Activated CD8-positive, alpha-beta T cell treated with anti-CD3 and anti-CD28 coated beads, Interleukin-2, amount 10 ng/mL, durations not matched to agents 7 days and 5 days (primary cell): ENCODE data around the gene CCR3. TPM values are rescaled to one million over a fixed set of nuclear protein-coding genes. Genes with fewer than 3 reads are reported as not detected.

Experiments
- ATAC-seq: fragments of 150-1000 bp; cut with Tn5 transposase; one replicate; pipeline ENCODE4 v1.10.0; 2021; ENCODE audit warnings: moderate library complexity
- CTCF ChIA-PET: fragments of 350-600 bp; sonication (Branson Sonifier 250); formaldehyde crosslinking; loops from one replicate; lab custom pipeline; 2021; ENCODE audit warnings: antibody characterized with exemption; lab: Charles Lee
- POLR2A ChIA-PET: fragments of 350-600 bp; sonication (Branson Sonifier 250); formaldehyde crosslinking; loops from one replicate; lab custom pipeline; 2021; ENCODE audit warnings: antibody characterized with exemption; lab: Charles Lee
- DNase-seq: peaks from one replicate; pipeline ENCODE4 v3.0.0-alpha.2; 2020
- H3K27ac Mint-ChIP-seq: one replicate; pipeline ENCODE4 v1.8.0; 2021; ENCODE audit warnings: mild to moderate bottlenecking, mixed read lengths
- H3K27me3 Mint-ChIP-seq: one replicate; pipeline ENCODE4 v1.8.0; 2021; ENCODE audit warnings: low read depth, mixed read lengths
- H3K36me3 Mint-ChIP-seq: one replicate; pipeline ENCODE4 v1.8.0; 2021; ENCODE audit warnings: low read depth, mixed read lengths
- H3K4me1 Mint-ChIP-seq: one replicate; pipeline ENCODE4 v1.8.0; 2021; ENCODE audit warnings: low read depth, mixed read lengths
- H3K4me3 Mint-ChIP-seq: one replicate; pipeline ENCODE4 v1.8.0; 2021; ENCODE audit warnings: mild to moderate bottlenecking, mixed read lengths
- H3K9me3 Mint-ChIP-seq: one replicate; pipeline ENCODE4 v1.8.0; 2022; ENCODE audit warnings: mixed read lengths; ENCODE audit not compliant: insufficient read depth
- total RNA-seq, 2 experiments: library from RNA; stranded (reverse); gene quantifications; one replicate each; pipeline ENCODE4 v1.2.3, GENCODE V29; 2021

The CCR3 gene
- total RNA-seq, 2 experiments from 2014 or later, result 0.34 to 0.37 TPM

GRCh38 chr3:46272028-46272451 lies 29.8 kb downstream of the CCR3 start:
- peaks cover 59% of the 10 kb centered on the region for H3K4me1 Mint-ChIP-seq
- H3K4me3 Mint-ChIP-seq, result no peak overlapping the region
- peaks cover 21% of the 10 kb centered on the region for H3K36me3 Mint-ChIP-seq
- ATAC-seq (no peak), DNase-seq (no peak)
- ChIA-PET CTCF (interaction anchor here (0.8 to 5.7 kb wide), 4 partner anchors 26 to 157 kb away, joined by 3 to 276 read pairs (median 3); partner anchors contain the start of gene CCR5), POLR2A (interaction anchor here (1.0 kb wide), 1 partner anchor 98 kb away, joined by 3 read pairs; no protein-coding TSS in a partner anchor)
- peaks cover 8% of the 10 kb centered on the region for H3K9me3 Mint-ChIP-seq
- H3K27me3 Mint-ChIP-seq, result peaks cover 3% of the 10 kb centered on the region
- no peak overlapping the region for H3K27ac Mint-ChIP-seq

- POLR2A ChIA-PET, result interaction anchor here (0.6 to 1.2 kb wide), 5 partner anchors 8 to 96 kb away, joined by 3 to 8 read pairs (median 5); partner anchors contain the start of gene CCR5
- DNase-seq, result peak; percentile 89
- Mint-ChIP-seq H3K9me3 (peaks cover 20% of the 10 kb centered on the region), H3K4me1 (peaks cover 64% of the 10 kb centered on the region), H3K4me3 (no peak overlapping the region), H3K27me3 (peaks cover 3% of the 10 kb centered on the region), H3K27ac (peak overlapping the region; percentile 85), H3K36me3 (peaks cover 36% of the 10 kb centered on the region)
- CTCF ChIA-PET, result interaction anchor here (0.6 to 5.7 kb wide), 41 partner anchors 10 to 337 kb away, joined by 3 to 276 read pairs (median 5); partner anchors contain the start of genes CCR1, CCR2, CCR5 and CCRL2
- peak; percentile 83 for ATAC-seq
Observed at GRCh38 chr3:46276497-46277099, 34.3 kb downstream of the CCR3 start.

- POLR2A ChIA-PET, result no interaction called here
- Mint-ChIP-seq H3K4me1 (peaks cover 68% of the 10 kb centered on the region), H3K27me3 (no peaks in the 10 kb centered on the region), H3K27ac (peak overlapping the region; percentile 85), H3K9me3 (peaks cover 20% of the 10 kb centered on the region), H3K36me3 (peaks cover 35% of the 10 kb centered on the region), H3K4me3 (no peak overlapping the region)
- no peak for DNase-seq
- CTCF ChIA-PET, result interaction anchor here (0.9 to 5.7 kb wide), 8 partner anchors 22 to 315 kb away, joined by 3 to 276 read pairs (median 24); partner anchors contain the start of gene CCR5
- no peak for ATAC-seq
Observed at GRCh38 chr3:46277476-46277875, 35.2 kb downstream of the CCR3 start.

GRCh38 chr3:46278816-46279672 lies 36.8 kb downstream of the CCR3 start:
- no peak for DNase-seq
- no peaks in the 10 kb centered on the region for H3K27me3 Mint-ChIP-seq
- ATAC-seq, result no peak
- peak overlapping the region; percentile 78 for H3K27ac Mint-ChIP-seq
- CTCF ChIA-PET, result interaction anchor here (1.0 to 4.9 kb wide), 9 partner anchors 10 to 99 kb away, joined by 3 to 95 read pairs (median 5); partner anchors contain the start of genes CCR1 and CCR5
- POLR2A ChIA-PET, result interaction anchor here (1.0 to 2.4 kb wide), 4 partner anchors 20 to 91 kb away, joined by 3 to 29 read pairs (median 3); partner anchors contain the start of gene CCR5
- peaks cover 28% of the 10 kb centered on the region for H3K36me3 Mint-ChIP-seq
- peak overlapping the region; percentile 13 for H3K4me3 Mint-ChIP-seq
- H3K9me3 Mint-ChIP-seq, result peaks cover 12% of the 10 kb centered on the region
- H3K4me1 Mint-ChIP-seq, result peaks cover 83% of the 10 kb centered on the region

GRCh38 chr3:46280105-46280797 lies 38.0 kb downstream of the CCR3 start:
- Mint-ChIP-seq H3K4me1 (peaks cover 91% of the 10 kb centered on the region), H3K36me3 (peaks cover 28% of the 10 kb centered on the region), H3K4me3 (peak overlapping the region; percentile 13), H3K27ac (peak overlapping the region; percentile 78), H3K9me3 (peaks cover 12% of the 10 kb centered on the region), H3K27me3 (no peaks in the 10 kb centered on the region)
- CTCF ChIA-PET, result interaction anchor here (0.7 to 4.9 kb wide), 14 partner anchors 11 to 204 kb away, joined by 3 to 95 read pairs (median 5); partner anchors contain the start of gene CCR5
- POLR2A ChIA-PET, result interaction anchor here (0.7 to 2.4 kb wide), 7 partner anchors 11 to 92 kb away, joined by 3 to 29 read pairs (median 3); partner anchors contain the start of gene CCR5
- peak; percentile 83 for DNase-seq
- ATAC-seq, result peak; percentile 55

- no peak overlapping the region for H3K4me3 Mint-ChIP-seq
- peak overlapping the region; percentile 82 for H3K27ac Mint-ChIP-seq
- POLR2A ChIA-PET, result interaction anchor here (1.2 kb wide), 1 partner anchor 18 kb away, joined by 3 read pairs; no protein-coding TSS in a partner anchor
- peaks cover 96% of the 10 kb centered on the region for H3K4me1 Mint-ChIP-seq
- H3K36me3 Mint-ChIP-seq, result peaks cover 31% of the 10 kb centered on the region
- ATAC-seq (no peak), DNase-seq (peak; percentile 18)
- peaks cover 12% of the 10 kb centered on the region for H3K9me3 Mint-ChIP-seq
- CTCF ChIA-PET, result interaction anchor here (2.6 to 4.9 kb wide), 2 partner anchors 12 to 89 kb away, joined by 10 to 95 read pairs; partner anchors contain the start of gene CCR5
- H3K27me3 Mint-ChIP-seq, result no peaks in the 10 kb centered on the region
Observed at GRCh38 chr3:46281551-46281950, 39.3 kb downstream of the CCR3 start.

GRCh38 chr3:46282041-46282440 lies 39.8 kb downstream of the CCR3 start:
- H3K36me3 Mint-ChIP-seq, result peaks cover 32% of the 10 kb centered on the region

GRCh38 chr3:46282696-46283095 lies 40.4 kb downstream of the CCR3 start:
- CTCF ChIA-PET, result interaction anchor here (0.6 to 6.4 kb wide), 4 partner anchors 11 to 95 kb away, joined by 3 to 90 read pairs (median 14); partner anchors contain the start of gene CCR5
- peaks cover 30% of the 10 kb centered on the region for H3K36me3 Mint-ChIP-seq
- H3K9me3 Mint-ChIP-seq, result peaks cover 12% of the 10 kb centered on the region
- ATAC-seq (no peak), DNase-seq (peak; percentile 19)
- no peaks in the 10 kb centered on the region for H3K27me3 Mint-ChIP-seq
- peak overlapping the region; percentile 82 for H3K27ac Mint-ChIP-seq
- POLR2A ChIA-PET, result interaction anchor here (0.9 to 1.1 kb wide), 2 partner anchors 13 kb away, joined by 3 read pairs; no protein-coding TSS in a partner anchor
- H3K4me3 Mint-ChIP-seq, result peak overlapping the region; percentile 50
- peaks cover 91% of the 10 kb centered on the region for H3K4me1 Mint-ChIP-seq

More at GRCh38 chr3:46282041-46282440, 39.8 kb downstream of the CCR3 start:
- ChIA-PET CTCF (interaction anchor here (4.9 kb wide), 1 partner anchor 88 kb away, joined by 95 read pairs; the partner anchor contains the start of gene CCR5), POLR2A (no interaction called here)
- ATAC-seq (no peak), DNase-seq (no peak)
- Mint-ChIP-seq H3K27me3 (no peaks in the 10 kb centered on the region), H3K4me1 (peaks cover 94% of the 10 kb centered on the region), H3K27ac (peak overlapping the region; percentile 82), H3K4me3 (no peak overlapping the region), H3K9me3 (peaks cover 12% of the 10 kb centered on the region)

GRCh38 chr3:46283881-46284450 lies 41.7 kb downstream of the CCR3 start:
- ChIA-PET POLR2A (interaction anchor here (0.8 to 2.2 kb wide), 7 partner anchors 10 to 86 kb away, joined by 3 to 9 read pairs (median 3); partner anchors contain the start of genes CCR1 and CCR2), CTCF (interaction anchor here (0.8 to 6.4 kb wide), 11 partner anchors 10 to 205 kb away, joined by 3 to 90 read pairs (median 5); partner anchors contain the start of genes CCR1, CCR2 and CCR5)
- Mint-ChIP-seq H3K27me3 (no peaks in the 10 kb centered on the region), H3K4me1 (peaks cover 85% of the 10 kb centered on the region), H3K36me3 (peaks cover 20% of the 10 kb centered on the region), H3K27ac (peak overlapping the region; percentile 82), H3K4me3 (peak overlapping the region; percentile 50), H3K9me3 (peaks cover 8% of the 10 kb centered on the region)
- ATAC-seq (no peak), DNase-seq (peak; percentile 22)
